Stomach (tissue), 9 donors: Measurements from ENCODE around the gene FOXO6. TPM values are rescaled to one million over a fixed set of nuclear protein-coding genes. Genes with fewer than 3 reads are reported as not detected.

Experiments used
- DNase-seq, 2 donors: peaks; one replicate each; pipeline versions ENCODE4 v3.0.0 to v3.0.0-alpha.2; 2013 to 2019
- H3K27ac ChIP-seq, 5 donors: fragments of 200-600 bp in 4 of 5; sonication (generic) in 4 of 5; one replicate each; pipeline ENCODE4 v1.5.1; 2013 to 2019; ENCODE audit warnings: mild to moderate bottlenecking in 1 of 5, moderate library complexity in 1 of 5
- H3K27me3 ChIP-seq, 3 donors: fragments of 200-600 bp; sonication (generic); one replicate each; pipeline ENCODE4 v1.5.1; 2017 to 2019; ENCODE audit warnings: mixed run types in 1 of 3
- H3K36me3 ChIP-seq, 4 donors: fragments of 200-600 bp; sonication (generic); 1 replicate in 3 of 4; 2 replicates in 1 of 4; pipeline ENCODE4 v1.5.1; 2016 to 2019
- H3K4me1 ChIP-seq, 4 donors: fragments of 200-600 bp; sonication (generic); one replicate each; pipeline ENCODE4 v1.5.1; 2016 to 2019
- H3K4me3 ChIP-seq, 4 donors: fragments of 200-600 bp; sonication (generic) in 3 of 4; one replicate each; pipeline ENCODE4 v1.5.1; 2016 to 2019; ENCODE audit warnings: mild to moderate bottlenecking in 1 of 4
- H3K9me3 ChIP-seq, 4 donors: fragments of 200-600 bp; sonication (generic); one replicate each; pipeline ENCODE4 v1.5.1; 2016 to 2019
- EP300 ChIP-seq: sonication (generic); formaldehyde crosslinking; IDR thresholded peaks from one replicate; pipeline ENCODE4 v1.6.1; 2017; ENCODE audit warnings: antibody characterized with exemption
- POLR2A ChIP-seq, 4 donors: fragments of 450-650 bp; IDR thresholded peaks; one replicate each; pipeline ENCODE4 v1.6.1; 2016; ENCODE audit warnings: antibody characterized with exemption in 4 of 4, control low read depth in 2 of 4, mild to moderate bottlenecking in 1 of 4, moderate library complexity in 1 of 4
- POLR2AphosphoS5 ChIP-seq, 3 donors: sonication (generic); formaldehyde crosslinking; IDR thresholded peaks; one replicate each; pipeline ENCODE4 v1.6.1; 2016; ENCODE audit warnings: antibody characterized with exemption in 3 of 3
- WGBS, 5 donors: extraction: QIAGEN DNeasy Blood & Tissue Kit in 3 of 5; methylation state at CpG; one replicate each; pipeline versions ENCODE4 v1.1.5 to v1.1.7; 2013 to 2018; 5-methylcytosine and 5-hydroxymethylcytosine counted together
- intact Hi-C: fragments of 100-400 bp; cut with DNase I; formaldehyde crosslinking; loops from one replicate; pipeline ENCODE4 v1.15.1; 2023; ENCODE audit warnings: low total_unique reads
- polyA plus RNA-seq, 3 donors: library from polyadenylated mRNA; stranded (reverse); fragments of 200-250 nt; gene quantifications; one replicate each; pipeline ENCODE4 v1.2.3, GENCODE V29; 2013
- total RNA-seq, 5 donors: library from RNA; depleted of rRNA; stranded (reverse); fragments of >200 nt; gene quantifications; one replicate each; pipeline versions ENCODE4 v1.1.0 to v1.2.3, GENCODE V29; 2014 to 2016
- TF ChIP-seq, protein P1 (sequence below), 7 experiments: fragments of 450-650 bp in 4 of 7; fragments of 200-600 bp in 3 of 7; sonication (generic) in 3 of 7; IDR thresholded peaks; one replicate each; pipeline ENCODE4 v1.5.1; 2016 to 2019; ENCODE audit warnings: antibody characterized with exemption in 7 of 7, control low read depth in 2 of 7, mild to moderate bottlenecking in 1 of 7
- donor health status: healthy with polysubstance abuse.
- donor health status: Bipolar disorder and iron deficiency.
- donor health status: healthy.

FOXO6 gene
- total and polyA plus RNA-seq, 8 donors = under 0.01 to 1.1 (median 0.60) TPM; not detected in 4

DNA sequence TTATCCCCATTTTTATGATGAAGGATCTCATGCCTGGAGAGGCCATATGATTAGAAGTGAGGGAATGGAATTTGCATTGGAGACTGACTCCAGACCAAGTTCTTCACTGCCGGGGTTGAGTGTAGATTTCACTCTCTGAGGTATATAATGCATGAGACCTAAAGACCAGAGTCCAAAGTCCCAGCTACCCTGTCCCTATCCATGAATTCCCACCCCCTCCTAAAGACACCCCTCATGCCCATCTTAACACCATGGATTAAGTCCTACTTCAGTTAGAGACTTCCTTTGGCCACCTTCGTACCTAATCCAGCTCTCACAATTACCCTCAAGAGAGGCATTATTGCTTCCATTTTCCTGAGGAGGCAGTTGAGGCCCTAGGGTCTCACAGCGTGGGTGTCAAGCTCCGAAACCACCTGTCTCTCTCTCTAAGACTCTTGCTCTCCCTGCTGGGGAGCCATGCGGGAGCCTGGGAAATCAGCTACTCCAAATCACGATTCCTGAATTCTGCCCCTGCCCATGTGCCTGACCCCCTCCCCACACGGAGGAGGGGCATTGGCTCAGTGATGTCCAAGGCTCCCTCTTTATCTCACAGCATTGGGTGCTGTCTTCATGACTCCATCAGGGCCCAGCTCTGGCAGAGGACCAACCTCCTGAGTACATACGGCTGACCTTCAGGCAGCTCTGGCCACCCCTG is 11.7 kb upstream of the FOXO6 start:
- Histone ChIP-seq H3K9me3 (no peaks in the 10 kb centered on the region), H3K36me3 (no peaks in the 10 kb centered on the region), H3K4me1 (no peaks in the 10 kb centered on the region), H3K27me3 (peaks cover 0 to 8% (median 0%) of the 10 kb centered on the region in 3 donors), H3K4me3 (no peak overlapping the region), H3K27ac (no peak overlapping the region)
- TF ChIP-seq POLR2A (IDR thresholded peaks at IDR 0.05) (no peak), EP300 (no peak), POLR2AphosphoS5 (IDR thresholded peaks at IDR 0.05) (no peak)
- TF ChIP-seq, protein P1, sequence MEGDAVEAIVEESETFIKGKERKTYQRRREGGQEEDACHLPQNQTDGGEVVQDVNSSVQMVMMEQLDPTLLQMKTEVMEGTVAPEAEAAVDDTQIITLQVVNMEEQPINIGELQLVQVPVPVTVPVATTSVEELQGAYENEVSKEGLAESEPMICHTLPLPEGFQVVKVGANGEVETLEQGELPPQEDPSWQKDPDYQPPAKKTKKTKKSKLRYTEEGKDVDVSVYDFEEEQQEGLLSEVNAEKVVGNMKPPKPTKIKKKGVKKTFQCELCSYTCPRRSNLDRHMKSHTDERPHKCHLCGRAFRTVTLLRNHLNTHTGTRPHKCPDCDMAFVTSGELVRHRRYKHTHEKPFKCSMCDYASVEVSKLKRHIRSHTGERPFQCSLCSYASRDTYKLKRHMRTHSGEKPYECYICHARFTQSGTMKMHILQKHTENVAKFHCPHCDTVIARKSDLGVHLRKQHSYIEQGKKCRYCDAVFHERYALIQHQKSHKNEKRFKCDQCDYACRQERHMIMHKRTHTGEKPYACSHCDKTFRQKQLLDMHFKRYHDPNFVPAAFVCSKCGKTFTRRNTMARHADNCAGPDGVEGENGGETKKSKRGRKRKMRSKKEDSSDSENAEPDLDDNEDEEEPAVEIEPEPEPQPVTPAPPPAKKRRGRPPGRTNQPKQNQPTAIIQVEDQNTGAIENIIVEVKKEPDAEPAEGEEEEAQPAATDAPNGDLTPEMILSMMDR (IDR thresholded peaks at IDR 0.05) = no peak
- WGBS, 5 donors = 86 to 93% (median 89%) methylated on average over 6 to 8 of the region's 8 CpGs
- intact Hi-C loops = no loop called here
- no peak for DNase-seq

DNA sequence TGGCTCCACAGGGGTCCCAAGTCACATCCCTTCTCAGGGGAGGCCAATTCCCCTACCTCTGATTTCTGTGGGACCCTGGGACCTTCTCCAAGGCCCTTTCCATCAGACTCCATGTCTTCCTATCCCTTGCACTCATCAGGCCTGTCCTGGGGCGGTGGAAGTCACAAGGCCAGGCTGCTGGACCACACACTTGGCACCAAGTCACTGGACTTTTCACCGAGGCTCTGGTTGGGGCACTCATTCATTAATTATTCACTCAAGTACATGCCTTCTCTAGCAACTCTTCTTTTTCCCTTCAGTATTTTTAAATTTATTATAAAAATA is 11.2 kb upstream of the FOXO6 start:
- TF ChIP-seq POLR2AphosphoS5 (IDR thresholded peaks at IDR 0.05) (no peak), POLR2A (IDR thresholded peaks at IDR 0.05) (no peak), EP300 (no peak)
- TF ChIP-seq, protein P1 (IDR thresholded peaks at IDR 0.05) = no peak
- DNase-seq = no peak

DNA sequence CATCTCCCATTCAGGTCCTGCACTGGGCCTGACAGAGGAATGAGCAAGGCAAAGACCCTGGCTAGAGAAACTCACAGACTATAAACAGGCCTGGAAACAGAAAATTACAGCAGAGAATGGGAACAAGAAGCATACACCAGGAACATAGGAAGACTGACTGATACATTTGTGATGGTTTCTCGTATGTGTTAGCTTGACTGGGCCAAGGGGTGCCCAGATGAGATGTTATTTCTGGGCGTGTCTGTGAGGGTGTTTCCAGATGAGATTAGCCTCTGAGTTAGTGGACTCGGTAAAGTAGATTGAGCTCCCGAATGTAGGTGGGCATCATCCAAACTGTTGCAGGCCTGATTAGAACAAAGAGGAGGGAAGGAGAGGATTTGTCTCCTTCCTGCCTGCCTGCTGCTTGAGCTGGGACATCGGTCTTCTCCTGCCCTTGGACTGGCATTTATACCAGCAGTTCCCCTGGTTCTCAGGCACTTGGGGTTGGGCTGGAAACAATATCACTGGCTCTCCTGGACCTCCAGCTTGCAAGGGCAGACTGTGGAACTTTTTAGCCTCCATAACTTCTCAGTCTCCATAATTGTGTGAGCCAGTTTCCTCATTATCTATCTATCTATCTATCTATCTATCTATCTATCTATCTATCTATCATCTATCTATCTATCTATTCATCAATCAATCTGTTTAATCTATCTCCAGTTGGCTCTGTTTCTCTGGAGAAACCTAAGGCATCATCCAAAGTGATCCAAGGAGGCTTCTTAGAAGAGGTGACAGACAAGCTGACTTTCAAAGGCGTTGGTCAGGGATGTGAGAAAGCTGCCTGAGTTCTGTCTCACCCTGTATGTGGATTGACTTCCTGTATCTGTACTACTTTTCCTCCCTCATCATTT is 9.7 kb upstream of the FOXO6 start:
- no peaks in the 10 kb centered on the region for H3K9me3 ChIP-seq
- H3K27me3 ChIP-seq = peaks cover 0 to 8% (median 0%) of the 10 kb centered on the region in 3 donors
- H3K36me3 ChIP-seq = no peaks in the 10 kb centered on the region
- no peak overlapping the region for H3K27ac ChIP-seq
- intact Hi-C loops = no loop called here
- TF ChIP-seq POLR2A (IDR thresholded peaks at IDR 0.05) (no peak), EP300 (no peak), POLR2AphosphoS5 (IDR thresholded peaks at IDR 0.05) (no peak)
- TF ChIP-seq, protein P1 (IDR thresholded peaks at IDR 0.05) = no peak
- H3K4me1 ChIP-seq = no peaks in the 10 kb centered on the region
- DNase-seq = no peak
- H3K4me3 ChIP-seq = no peak overlapping the region
- 65 to 81% (median 79%) methylated on average over 6 of the region's 6 CpGs for WGBS, 5 donors

More for the DNA sequence above, 11.2 kb upstream of the FOXO6 start:
- Histone ChIP-seq H3K4me1 (no peaks in the 10 kb centered on the region), H3K9me3 (no peaks in the 10 kb centered on the region), H3K27ac (no peak overlapping the region), H3K4me3 (no peak overlapping the region), H3K27me3 (peaks cover 0 to 8% (median 0%) of the 10 kb centered on the region in 3 donors), H3K36me3 (no peaks in the 10 kb centered on the region)
- intact Hi-C loops = no loop called here
- 64 to 69% (median 66%) methylated on average over 2 of the region's 2 CpGs for WGBS, 5 donors

DNA sequence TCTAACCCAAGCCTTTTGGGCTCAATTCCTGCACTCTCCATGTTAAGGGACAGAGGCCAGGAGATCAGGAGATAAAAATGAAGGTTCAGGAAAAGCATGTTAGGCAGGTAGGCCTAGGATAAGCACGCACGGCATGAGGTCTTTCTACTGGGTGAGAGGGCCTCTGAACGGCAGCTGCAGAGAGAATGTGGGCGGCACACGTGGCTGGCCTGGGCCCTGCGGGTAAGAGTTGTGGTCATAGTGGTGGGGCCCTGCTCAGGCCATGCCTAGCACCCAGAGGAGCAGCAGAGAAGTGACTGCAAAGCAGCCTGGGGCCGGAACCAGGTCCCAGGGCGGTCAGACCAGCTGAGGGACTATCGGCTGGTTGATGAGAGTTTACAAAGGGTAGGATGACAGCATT is 7.5 kb upstream of the FOXO6 start:
- intact Hi-C loops = no loop called here
- peaks cover 0 to 13% (median 12%) of the 10 kb centered on the region in 4 donors for H3K4me1 ChIP-seq
- H3K27me3 ChIP-seq = peaks cover 0 to 8% (median 0%) of the 10 kb centered on the region in 3 donors
- no peak overlapping the region for H3K27ac ChIP-seq
- 65 to 79% (median 67%) methylated on average over 9 of the region's 9 CpGs for WGBS, 5 donors
- H3K9me3 ChIP-seq = no peaks in the 10 kb centered on the region
- no peak overlapping the region for H3K4me3 ChIP-seq
- no peaks in the 10 kb centered on the region for H3K36me3 ChIP-seq
- DNase-seq = peak in 1 of 2 donors; percentile 81
- TF ChIP-seq POLR2AphosphoS5 (IDR thresholded peaks at IDR 0.05) (no peak), POLR2A (IDR thresholded peaks at IDR 0.05) (no peak), EP300 (no peak)
- TF ChIP-seq, protein P1 (IDR thresholded peaks at IDR 0.05) = no peak
